NAMALWA (cell line): ENCODE results near the gene MFF.
"Not testable (repeated sequence)": the region's sequence is repeated elsewhere in the genome, so short reads cannot be mapped to it uniquely, and the experiment has no call there.

Experiments used
- DNase-seq: peaks from one replicate; pipeline ENCODE4 v3.0.0-alpha.2; 2015; ENCODE audit warnings: low spot score

MFF gene

DNA sequence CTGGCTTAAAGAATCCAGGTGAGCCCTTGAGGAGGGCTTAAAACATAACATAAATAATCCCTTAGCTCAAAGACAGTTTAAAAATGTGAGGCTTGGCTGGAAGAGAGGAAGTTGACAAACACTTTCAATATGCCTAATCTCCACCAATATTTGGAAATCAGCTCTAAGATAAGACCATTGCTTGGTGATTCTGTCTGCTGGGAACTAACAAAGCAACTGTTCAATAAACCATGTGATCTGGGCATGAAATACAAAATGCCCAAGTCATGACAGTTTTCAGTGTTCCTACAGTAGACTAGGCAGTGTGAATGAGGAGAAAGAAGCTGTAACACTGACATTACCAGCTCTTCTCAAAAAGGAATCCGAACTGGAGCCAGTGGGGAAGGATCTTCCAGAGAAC lies 10.7 kb downstream of the MFF start:
- no peak for DNase-seq

DNA sequence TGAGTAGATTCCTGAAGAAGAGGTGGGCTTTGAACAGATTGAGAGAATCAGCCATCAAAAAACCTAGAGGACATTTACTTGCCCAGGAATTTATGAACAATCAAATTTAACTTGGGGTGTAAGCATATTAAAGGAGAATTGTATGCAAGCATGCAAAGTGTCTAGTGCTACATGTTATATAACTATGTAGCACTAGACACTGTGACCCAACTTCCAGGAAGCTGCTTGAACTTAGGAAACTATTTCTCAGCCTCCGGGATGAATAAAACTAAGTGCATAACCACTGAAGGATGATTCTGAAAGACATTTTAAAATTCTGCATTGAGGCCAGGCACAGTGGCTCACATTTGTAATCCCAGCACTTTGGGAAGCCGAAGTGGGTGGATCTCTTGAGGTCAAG lies 12.4 kb downstream of the MFF start:
- DNase-seq = no peak

DNA sequence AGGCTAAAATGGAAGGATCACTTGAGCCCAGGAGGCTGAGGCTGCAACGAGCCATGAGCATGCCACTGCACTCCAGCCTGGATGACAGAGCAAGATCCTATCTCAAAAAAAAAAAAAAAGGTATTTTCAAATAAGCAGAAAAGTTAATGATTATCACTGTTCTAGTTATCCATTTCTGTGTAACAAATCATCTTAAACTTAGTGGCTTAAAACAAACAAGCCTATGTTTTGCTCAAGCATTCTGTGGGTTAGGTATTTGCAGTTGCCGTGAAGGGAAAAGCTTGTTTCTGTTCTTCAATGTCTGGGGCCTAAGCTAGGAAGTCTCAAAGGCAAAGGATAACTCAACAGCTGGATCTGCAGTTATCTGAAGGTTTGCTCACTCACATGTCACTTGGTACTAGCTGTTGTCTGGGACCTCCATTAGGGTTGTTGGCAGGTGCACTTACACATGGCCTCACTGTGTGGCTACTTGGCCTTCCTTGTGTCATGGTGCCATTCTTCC lies 14.1 kb downstream of the MFF start:
- DNase-seq = no peak

DNA sequence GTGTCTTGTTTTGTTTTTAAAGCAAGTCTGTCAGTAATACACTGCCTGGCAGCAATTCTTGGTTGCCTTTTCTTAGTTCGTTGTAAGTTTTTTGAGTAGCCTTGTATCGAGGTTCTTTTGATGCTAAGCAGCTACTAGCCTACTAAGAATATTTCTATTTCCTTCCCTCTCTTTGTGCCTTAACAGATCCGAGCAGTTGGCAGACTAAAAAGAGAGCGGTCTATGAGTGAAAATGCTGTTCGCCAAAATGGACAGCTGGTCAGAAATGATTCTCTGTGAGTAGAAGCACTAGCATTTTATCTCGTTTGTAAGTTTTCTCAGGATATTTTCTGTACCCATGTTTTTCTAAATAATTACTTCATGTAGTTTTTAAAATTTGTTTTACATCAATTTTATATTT lies 15.1 kb downstream of the MFF start:
- no peak for DNase-seq

DNA sequence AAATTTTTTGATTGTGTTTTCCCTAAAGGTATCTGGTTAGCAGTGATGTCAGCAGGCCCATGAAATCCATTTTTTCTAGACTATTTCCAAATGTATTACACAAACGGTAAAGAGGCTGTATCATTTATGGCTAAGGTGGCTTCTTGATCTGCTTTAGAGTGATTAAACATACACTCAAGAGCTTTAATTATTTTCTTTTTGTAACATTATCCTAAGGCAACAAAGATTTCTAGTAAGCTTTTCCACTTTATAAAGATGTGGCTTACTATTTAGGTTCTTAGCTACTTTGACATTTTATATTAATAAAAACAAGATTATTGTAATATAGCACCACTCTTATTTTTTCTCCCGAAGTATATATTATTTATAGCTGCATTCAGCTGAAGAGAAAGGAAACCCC lies 16.5 kb downstream of the MFF start:
- no peak for DNase-seq

DNA sequence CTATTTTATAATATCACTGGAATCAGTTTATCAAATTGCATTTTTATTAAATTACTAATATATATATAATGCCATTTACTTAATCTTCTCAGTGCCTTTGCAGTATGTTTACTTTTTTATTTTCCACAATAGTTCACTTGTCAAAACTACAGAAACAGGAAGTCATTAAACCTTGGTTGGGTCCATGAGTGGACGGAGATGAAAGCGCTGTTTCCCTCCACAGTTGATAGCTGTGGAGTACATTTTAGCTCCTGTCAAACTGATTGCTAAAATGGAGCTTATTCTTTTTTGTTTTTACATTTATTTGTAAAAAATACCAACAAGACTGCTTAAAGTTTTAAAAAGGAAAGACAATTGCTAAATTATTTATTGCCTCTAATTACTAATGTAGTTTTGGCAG lies 19.2 kb downstream of the MFF start:
- no peak for DNase-seq

DNA sequence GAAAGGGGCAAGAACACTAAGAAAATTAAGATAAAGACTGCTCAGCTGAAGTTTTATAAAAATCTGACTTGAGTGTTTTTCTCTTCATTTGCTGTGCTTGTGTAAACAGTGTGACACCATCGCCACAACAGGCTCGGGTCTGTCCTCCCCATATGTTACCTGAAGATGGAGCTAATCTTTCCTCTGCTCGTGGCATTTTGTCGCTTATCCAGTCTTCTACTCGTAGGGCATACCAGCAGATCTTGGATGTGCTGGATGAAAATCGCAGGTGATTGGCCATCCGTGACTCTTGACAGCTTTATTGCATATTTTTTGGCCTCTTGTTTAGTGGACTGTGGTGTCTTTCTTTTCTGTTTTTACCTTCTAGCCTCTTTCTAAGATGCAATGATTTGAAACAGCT lies 22.1 kb downstream of the MFF start:
- no peak for DNase-seq

DNA sequence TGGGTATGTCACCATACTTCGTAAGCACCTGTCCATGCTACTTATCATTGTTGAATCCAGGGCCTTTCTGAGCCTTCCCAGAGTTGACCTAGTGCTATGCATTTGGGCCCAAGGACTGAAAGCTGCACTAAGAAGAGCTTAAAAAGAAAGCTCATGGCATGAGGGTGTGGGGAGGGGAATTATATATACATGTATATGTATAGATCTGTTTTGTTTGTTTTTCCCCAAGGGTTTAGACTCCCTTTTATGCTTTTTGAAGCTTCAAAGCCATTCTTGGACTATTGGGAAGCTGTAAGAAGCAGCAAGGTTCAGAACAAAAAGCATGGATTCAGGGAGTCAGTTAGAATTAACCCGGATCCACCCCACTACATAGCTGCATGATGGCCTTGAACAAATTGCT lies 23.3 kb downstream of the MFF start:
- no peak for DNase-seq

DNA sequence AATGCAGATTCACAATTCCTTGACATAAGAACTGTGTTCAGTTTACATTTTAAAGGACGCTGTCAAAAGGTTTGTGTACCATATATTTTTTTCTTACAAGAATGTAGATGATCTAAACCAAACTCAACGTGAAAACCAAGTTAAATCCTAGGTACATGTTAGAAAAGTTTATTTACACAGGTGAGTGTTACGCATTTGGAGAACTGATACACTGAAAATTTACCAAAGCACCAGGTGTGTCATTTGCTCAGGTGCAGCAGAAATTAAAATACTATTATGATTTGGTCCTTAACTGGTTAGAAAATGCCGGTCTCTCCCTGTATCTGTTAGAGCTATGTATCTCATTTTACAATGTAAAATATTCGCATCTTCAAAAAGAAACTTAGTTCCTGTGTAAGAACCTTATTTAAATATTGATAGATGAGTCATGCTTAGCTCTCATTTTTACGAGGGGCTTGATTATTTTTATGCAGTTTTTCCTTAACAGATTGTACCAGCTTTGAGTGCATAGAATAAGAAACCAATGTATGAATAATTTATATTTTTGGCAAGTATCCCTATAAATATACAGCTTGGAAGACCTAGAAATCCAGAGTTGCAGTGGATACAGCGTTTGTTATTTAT lies 25.1 kb downstream of the MFF start:
- no peak for DNase-seq

DNA sequence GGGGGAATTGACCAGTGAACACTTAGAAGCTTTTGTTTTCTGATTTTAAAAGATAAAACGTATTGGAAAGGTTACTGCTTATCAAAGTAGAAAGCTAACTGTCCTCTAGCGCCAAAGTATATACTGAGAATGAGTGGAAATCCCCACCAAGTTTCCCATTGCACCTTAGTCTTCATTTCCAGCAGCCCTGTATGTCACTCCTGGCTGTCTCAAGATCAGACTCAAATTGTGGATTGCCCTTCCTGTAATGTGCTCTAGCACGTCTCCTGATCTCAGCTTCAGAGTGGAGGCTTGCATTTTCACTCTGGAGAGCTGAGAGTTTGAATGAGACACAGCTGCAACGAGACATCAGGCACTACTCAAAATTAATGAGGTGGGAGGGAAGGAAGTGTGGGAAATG lies 26.6 kb downstream of the MFF start:
- DNase-seq = no peak

DNA sequence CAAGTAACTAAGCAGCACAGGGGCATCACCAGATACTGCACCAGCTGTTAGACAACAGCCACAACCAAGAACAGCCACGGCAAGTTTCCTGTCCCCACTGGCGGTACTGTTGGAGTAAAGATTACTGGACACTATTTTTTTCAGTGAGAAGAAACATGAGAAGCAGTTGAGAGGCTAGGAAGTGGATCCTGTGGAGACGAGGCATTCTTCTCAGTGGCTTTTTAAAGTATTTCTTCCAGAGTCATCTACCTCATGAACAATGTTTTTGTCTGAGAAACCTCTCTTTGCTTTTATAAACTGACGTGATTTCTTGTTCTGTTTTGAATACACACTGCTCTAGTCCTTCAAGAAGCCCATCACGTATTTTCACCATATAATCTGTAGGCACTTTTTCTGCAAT lies 35.3 kb downstream of the MFF start:
- no peak for DNase-seq

DNA sequence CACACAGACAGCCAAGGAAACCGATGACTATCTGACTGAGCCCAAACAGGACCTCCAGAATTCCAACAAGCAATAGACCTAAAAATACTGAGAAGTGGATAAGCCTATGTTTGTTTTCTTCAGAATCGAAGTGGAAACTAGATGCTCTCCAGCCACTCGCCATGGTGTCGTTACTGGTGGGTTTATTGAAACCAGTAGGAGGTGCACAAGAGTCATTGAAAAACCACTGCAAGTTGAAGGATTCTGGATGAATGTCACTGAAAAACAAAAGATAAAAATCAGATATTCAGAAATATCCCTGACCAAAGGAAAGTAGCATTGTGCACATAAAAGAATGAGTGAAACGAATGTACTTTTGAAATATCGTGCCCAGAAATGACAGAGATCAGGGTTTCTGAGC lies 38.7 kb downstream of the MFF start:
- peak; percentile 14 for DNase-seq

DNA sequence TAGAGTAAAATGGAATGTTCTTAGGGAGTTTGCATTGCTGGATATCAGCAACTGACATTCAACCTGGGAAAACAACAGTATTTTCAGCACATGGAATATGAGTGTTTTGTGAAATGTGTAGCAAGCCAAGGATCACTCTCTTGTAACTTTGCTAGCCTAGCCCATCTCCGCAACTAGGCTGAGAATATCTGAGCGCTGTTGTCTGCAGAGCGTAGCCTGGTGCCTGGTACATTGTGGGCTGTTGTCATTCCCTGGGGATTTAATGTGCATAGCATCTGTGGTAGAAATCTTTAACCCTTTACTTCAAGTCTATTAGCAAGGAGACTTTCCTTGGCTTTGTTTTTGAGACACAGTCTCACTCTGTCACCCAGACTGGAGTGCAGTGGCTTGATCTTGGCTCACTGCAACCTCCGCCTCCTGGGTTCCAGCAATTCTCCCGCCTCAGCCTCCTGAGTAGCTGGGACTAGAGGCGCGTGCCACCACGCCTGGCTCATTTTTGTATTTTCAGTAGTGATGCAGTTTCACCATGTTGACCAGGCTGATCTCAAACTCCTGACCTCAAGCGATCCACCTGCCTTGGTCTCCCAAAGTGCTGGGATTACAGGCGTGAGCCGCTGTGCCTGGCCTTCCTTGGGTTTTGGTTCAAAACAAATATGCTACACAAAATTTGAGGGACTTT lies 39.7 kb downstream of the MFF start:
- DNase-seq = not testable (repeated sequence)

DNA sequence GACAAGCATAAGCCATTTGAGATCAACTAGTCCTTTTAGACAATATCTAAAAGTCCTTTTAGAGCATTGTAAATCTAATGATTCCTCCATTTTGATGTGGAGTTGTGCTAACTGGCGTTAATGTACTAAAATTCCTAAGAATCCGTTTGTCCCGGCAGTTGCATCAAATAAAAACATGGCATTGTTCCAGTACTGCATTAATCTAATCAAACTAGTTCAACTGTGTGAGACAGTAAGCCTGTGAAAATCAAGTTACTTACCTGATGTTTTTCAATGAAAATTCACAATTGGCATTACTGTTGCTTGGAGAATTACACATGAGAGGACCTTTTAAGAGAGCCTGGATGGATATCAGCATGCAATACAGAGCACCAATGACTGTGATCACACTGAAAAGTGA lies 40.8 kb downstream of the MFF start:
- no peak for DNase-seq

DNA sequence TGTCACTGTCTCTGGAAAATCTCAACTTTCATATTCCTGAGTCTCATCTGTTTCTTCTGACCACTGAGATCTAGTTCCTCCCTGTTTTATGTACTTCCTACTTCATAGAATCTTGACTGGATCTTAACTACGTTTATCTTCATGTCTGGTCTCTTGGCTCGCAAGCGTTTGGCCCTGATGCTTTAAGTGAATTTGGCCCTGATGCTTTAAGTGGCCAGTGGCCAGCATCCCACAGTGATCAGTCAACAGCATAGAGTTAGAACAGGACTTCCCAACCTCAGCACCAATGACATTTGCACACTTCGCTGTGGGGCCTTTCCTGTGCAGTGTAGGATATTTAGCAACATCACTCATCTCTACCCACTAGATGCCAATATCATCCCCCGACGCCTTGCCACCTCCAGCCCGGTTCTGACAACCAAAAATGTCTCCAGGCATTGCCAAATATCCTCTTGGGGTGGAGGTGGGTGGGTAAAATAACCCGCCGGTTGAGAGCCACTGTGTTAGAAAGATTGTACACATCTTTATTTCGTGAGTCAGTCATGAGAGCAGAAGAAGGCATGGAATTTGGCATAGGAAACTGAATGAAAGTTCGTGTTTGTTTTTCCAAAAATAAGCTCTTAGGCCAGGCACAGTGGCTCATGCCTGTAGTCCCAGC lies 41.8 kb downstream of the MFF start:
- DNase-seq = no peak

DNA sequence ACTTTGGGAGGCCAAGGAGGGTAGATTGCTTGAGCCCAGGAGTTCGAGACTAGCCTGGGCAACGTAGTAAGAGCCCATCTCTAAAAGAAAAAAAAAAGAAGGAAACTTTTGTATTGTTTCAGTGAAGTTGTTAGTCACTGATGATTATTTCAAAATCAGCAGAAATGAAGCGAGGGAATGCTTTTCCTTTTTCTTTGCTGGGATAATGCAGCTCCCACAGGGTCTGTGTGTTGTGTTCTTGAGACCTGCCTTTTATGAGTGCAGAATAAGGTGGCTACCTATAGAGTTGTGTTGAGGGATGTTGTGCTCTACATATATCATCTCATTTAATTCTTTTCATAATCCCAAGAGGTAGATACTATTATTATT lies 42.4 kb downstream of the MFF start:
- DNase-seq = no peak

DNA sequence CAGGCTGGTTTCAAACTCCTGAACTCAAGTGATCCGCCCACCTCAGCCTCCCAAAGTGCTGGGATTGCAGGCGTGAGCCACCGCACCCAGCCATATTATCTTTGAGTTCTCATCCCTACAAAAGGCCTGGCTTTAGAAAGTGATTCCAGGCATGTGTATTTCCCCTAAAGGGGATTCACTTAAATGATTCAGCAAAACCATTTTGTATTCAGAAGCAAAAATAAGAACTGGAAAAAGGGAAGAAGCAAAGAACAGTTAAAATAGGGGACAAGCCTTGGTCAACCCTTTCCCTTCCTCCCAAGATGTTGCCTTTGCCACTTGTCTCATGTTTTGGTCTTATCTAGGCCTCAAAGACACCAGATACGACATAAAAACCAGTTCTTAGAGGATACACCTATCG lies 43.5 kb downstream of the MFF start:
- no peak for DNase-seq

DNA sequence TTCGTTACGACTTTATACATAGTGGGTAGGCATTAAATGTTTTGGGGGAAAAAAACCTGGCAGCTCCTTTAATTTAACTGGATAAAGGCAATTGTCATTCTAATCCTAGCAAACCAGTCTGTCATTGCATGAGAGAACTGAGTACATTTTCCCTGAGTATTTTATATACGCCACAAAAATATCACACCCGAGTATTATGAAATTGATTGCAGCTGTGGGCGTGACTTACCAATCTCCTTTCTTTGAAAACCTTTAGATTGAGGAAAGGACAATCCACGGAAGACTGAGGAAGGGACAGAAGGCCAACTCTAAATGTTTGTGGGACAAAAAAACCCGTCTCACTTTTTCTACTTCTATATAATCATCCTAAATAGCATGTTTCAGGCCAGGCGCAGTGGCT lies 45.0 kb downstream of the MFF start:
- no peak for DNase-seq

DNA sequence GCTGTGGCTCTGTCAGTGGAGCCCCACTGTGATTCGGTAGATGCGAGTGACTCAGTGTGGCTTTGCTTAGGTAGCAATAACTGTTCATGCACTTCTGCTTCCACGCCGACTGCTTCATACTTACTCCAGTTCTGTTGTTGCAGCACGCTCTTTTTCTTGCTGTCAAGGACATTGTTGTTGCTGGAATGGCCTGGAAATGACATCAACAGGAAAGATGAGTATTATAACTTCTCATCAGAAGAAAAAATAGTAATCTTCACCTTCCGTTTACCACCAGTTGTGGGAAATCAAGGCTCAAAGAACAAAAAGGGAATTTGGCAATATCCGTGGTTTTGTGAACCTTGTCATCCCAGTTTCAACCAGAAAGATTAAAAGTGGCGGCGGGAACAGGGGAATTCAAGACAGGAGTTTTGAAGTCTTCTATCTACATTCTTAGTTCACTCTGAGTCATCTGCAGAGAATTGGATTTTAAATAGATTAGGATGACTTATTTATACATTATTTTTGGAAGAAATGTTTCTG lies 45.8 kb downstream of the MFF start:
- no peak for DNase-seq

DNA sequence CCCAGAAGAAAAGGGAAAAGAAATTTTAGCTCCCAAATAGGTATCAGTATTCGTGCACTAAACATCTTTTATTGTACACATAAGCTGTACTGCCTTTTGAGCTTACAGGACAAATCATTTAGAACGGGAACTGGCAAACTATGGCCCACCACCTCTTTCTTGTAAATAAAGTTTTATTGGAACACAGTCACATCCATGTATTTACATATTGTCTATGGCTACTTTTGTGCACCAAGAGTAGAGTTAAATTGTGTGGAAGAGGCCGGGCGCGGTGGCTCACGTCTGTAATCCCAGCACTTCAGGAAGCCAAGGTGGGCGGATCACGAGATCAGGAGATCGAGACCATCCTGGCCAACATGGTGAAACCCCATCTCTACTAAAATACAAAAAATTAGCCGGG lies 48.3 kb downstream of the MFF start:
- DNase-seq = no peak

DNA sequence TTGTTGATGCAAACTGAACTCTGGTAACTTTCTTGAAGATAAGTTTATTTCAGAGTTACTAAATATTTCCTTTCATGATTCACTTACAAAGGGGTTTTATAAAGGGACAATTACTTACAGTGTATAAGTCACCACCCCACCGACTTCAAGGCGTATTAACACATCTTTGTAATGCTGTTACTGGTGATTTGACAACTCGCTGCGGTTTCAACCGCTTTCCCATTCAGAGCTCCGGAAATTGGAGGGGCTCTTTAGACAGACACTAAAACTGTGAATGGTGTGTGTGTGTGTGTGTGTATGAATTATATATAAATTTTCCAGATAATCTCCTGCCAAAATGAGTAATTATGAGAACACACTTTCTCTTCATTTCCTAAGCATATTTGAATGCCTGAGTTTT lies 49.1 kb downstream of the MFF start:
- no peak for DNase-seq

DNA sequence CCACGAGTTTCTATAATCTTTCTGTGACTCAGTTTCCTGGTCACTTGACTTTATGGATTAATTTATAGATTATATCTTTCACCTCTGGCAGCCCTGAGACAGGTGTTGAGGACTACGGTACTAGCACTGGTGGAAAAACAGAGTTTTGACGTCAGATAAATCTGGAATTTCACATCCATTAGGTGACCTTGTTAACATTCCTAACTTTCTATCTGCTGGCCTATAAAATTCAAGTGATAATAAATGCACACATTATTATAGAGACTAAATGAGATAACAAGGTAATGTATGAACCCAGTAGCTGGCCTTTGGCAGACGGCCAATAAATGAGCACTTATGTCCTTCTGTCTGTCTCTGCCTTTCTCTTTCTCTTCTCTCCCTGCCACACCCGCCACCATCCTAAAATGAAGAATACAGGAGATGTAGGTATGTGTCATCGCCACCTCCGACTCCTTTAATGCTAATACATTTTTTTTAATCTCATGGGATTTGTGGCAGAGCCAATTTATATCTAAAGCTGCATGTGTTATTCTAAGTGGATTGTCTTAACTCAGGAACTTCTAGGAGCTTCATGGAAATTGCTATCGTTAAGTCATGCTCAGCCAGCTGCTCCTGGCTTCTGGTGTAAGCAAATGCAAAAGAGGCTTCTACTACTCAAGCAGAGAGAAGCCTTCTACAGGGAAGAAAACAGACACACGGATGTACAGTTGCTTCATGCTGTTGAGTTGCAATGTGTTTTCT lies 51.8 kb downstream of the MFF start:
- DNase-seq = no peak
